Astrocyte of the spinal cord (primary cell): ENCODE data around the gene RAB29.

Experiments
- DNase-seq: peaks from one replicate; pipeline ENCODE4 v3.0.0; 2011; ENCODE audit warnings: low read depth, low spot score
- H3K4me3 ChIP-seq: 2 replicates; pipeline ENCODE4 v1.5.1; 2011; ENCODE audit warnings: low read depth, mild to moderate bottlenecking, low read length, moderate library complexity
- CTCF ChIP-seq: IDR thresholded peaks from 2 replicates; pipeline ENCODE4 v1.5.1; 2012; ENCODE audit warnings: low read depth, mild to moderate bottlenecking, low read length, inconsistent platforms
- in situ Hi-C: cut with HindIII; loops from 2 replicates; pipeline ENCODE4 v1.10.0; 2017; ENCODE audit warnings: low sequenced_read_pairs

Gene RAB29

GRCh38 chr1:205719015-205719414 is 56.3 kb downstream of the RAB29 start:
- DNase-seq: no peak
- in situ Hi-C loops: no loop called here
- no peak for TF ChIP-seq CTCF
- H3K4me3 ChIP-seq: no peak overlapping the region
